ENCODE results near the gene HBEGF. TPM values are rescaled to one million over a fixed set of nuclear protein-coding genes. Genes with fewer than 3 reads are reported as not detected.

The HBEGF gene
- polyA plus RNA-seq (2011; rRNA removed) = 4.2 and 5.0 TPM in 2 replicates
- 3.0 and 4.3 TPM in 2 replicates for polyA plus RNA-seq (2012; cell fraction: cytosol; rRNA removed)
- polyA plus RNA-seq (2012; cell fraction: nucleus; rRNA removed) = 4.0 and 6.1 TPM in 2 replicates
- 3.4 to 5.1 TPM (median 3.5 TPM) in 3 replicates for polyA plus RNA-seq (2017; fragmentation: RNase III; extraction: RNeasy Plus Mini Kit Qiagen cat#74134 plus additional on column Dnase treatment)
- 1.3 and 1.4 TPM in 2 replicates for polyA minus RNA-seq (2011; rRNA and poly(A)+ RNA removed)

- Histone ChIP-seq H3K4me1 (peaks cover 22% of the 10 kb centered on the region), H3K4me3 (peak within 1 kb of the TSS; percentile 75), H3K4me2 (peak within 1 kb of the TSS; percentile 87), H3K9me3 (no peaks in the 10 kb centered on the region), H3K27ac (peak within 1 kb of the TSS; percentile 74 to 88)
- ChIA-PET POLR2A (interaction anchor here (0.6 to 2.5 kb wide), 25 partner anchors 8 to 379 kb away, joined by 3 to 46 read pairs (median 6); partner anchors contain the start of genes HARS1, HARS2, PFDN1 and ZMAT2), CTCF (interaction anchor here (0.5 to 36.9 kb wide), 36 partner anchors 9 to 374 kb away, joined by 3 to 1613 read pairs (median 6); partner anchors contain the start of genes PFDN1 and SLC4A9)
- FAIRE-seq (no peak), DNase-seq (ENCODE audit: low read depth in 1 of 2, low spot score in 1 of 2) (peak; percentile 69 to 85), ATAC-seq (peak; percentile 78 to 91)
- WGBS (ENCODE audit: missing lambda C conversion rate) = 10% methylated on average over 24 of the region's 72 CpGs
- TF ChIP-seq, protein P1, sequence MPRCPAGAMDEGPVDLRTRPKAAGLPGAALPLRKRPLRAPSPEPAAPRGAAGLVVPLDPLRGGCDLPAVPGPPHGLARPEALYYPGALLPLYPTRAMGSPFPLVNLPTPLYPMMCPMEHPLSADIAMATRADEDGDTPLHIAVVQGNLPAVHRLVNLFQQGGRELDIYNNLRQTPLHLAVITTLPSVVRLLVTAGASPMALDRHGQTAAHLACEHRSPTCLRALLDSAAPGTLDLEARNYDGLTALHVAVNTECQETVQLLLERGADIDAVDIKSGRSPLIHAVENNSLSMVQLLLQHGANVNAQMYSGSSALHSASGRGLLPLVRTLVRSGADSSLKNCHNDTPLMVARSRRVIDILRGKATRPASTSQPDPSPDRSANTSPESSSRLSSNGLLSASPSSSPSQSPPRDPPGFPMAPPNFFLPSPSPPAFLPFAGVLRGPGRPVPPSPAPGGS (IDR thresholded peaks at IDR 0.05) = peak; percentile 92
- TF ChIP-seq, protein P2, sequence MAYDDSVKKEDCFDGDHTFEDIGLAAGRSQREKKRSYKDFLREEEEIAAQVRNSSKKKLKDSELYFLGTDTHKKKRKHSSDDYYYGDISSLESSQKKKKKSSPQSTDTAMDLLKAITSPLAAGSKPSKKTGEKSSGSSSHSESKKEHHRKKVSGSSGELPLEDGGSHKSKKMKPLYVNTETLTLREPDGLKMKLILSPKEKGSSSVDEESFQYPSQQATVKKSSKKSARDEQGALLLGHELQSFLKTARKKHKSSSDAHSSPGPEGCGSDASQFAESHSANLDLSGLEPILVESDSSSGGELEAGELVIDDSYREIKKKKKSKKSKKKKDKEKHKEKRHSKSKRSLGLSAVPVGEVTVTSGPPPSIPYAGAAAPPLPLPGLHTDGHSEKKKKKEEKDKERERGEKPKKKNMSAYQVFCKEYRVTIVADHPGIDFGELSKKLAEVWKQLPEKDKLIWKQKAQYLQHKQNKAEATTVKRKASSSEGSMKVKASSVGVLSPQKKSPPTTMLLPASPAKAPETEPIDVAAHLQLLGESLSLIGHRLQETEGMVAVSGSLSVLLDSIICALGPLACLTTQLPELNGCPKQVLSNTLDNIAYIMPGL (CRISPR knock-in tag; IDR thresholded peaks at IDR 0.05; ENCODE audit: borderline replicate concordance) = no peak
- no peak for TF ChIP-seq ELK1 (IDR thresholded peaks at IDR 0.05; ENCODE audit: low read depth, low read length)
- no peak for TF ChIP-seq HOXB13 (CRISPR knock-in tag; IDR thresholded peaks at IDR 0.05; ENCODE audit: low read depth)
- TF ChIP-seq ZSCAN20 (CRISPR knock-in tag; IDR thresholded peaks at IDR 0.05) = no peak
- TF ChIP-seq KDM5A (IDR thresholded peaks at IDR 0.05) = no peak
- TF ChIP-seq, protein P3, sequence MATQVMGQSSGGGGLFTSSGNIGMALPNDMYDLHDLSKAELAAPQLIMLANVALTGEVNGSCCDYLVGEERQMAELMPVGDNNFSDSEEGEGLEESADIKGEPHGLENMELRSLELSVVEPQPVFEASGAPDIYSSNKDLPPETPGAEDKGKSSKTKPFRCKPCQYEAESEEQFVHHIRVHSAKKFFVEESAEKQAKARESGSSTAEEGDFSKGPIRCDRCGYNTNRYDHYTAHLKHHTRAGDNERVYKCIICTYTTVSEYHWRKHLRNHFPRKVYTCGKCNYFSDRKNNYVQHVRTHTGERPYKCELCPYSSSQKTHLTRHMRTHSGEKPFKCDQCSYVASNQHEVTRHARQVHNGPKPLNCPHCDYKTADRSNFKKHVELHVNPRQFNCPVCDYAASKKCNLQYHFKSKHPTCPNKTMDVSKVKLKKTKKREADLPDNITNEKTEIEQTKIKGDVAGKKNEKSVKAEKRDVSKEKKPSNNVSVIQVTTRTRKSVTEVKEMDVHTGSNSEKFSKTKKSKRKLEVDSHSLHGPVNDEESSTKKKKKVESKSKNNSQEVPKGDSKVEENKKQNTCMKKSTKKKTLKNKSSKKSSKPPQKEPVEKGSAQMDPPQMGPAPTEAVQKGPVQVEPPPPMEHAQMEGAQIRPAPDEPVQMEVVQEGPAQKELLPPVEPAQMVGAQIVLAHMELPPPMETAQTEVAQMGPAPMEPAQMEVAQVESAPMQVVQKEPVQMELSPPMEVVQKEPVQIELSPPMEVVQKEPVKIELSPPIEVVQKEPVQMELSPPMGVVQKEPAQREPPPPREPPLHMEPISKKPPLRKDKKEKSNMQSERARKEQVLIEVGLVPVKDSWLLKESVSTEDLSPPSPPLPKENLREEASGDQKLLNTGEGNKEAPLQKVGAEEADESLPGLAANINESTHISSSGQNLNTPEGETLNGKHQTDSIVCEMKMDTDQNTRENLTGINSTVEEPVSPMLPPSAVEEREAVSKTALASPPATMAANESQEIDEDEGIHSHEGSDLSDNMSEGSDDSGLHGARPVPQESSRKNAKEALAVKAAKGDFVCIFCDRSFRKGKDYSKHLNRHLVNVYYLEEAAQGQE (IDR thresholded peaks at IDR 0.05) = no peak
- TF ChIP-seq, protein P4, sequence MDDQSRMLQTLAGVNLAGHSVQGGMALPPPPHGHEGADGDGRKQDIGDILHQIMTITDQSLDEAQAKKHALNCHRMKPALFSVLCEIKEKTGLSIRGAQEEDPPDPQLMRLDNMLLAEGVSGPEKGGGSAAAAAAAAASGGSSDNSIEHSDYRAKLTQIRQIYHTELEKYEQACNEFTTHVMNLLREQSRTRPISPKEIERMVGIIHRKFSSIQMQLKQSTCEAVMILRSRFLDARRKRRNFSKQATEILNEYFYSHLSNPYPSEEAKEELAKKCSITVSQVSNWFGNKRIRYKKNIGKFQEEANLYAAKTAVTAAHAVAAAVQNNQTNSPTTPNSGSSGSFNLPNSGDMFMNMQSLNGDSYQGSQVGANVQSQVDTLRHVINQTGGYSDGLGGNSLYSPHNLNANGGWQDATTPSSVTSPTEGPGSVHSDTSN (IDR thresholded peaks at IDR 0.05) = no peak
- peak; percentile 58; the same call in 1 of the 2 replicates for TF ChIP-seq PHF8 (IDR thresholded peaks at IDR 0.05; ENCODE audit: borderline replicate concordance, low read depth)
- no peak for TF ChIP-seq EHMT2 (IDR thresholded peaks at IDR 0.05; ENCODE audit: low read depth)
- no peak for TF ChIP-seq MAZ (IDR thresholded peaks at IDR 0.05; ENCODE audit: borderline replicate concordance, low read depth, low read length)
- peak; percentile 16; the same call in 1 of the 2 replicates for TF ChIP-seq MAX (IDR thresholded peaks at IDR 0.05)
- TF ChIP-seq RARB (CRISPR knock-in tag; IDR thresholded peaks at IDR 0.05) = no peak
- no peak for TF ChIP-seq CBX2 (IDR thresholded peaks at IDR 0.05; ENCODE audit: borderline replicate concordance, low read depth)
- no peak for TF ChIP-seq CHD4 (IDR thresholded peaks at IDR 0.05; ENCODE audit: borderline replicate concordance)
- TF ChIP-seq CBX8 (IDR thresholded peaks at IDR 0.05) = no peak
- TF ChIP-seq JUN (IDR thresholded peaks at IDR 0.05) = peak in 1 of 2 experiments; percentile 74; a peak in 2 of 5 replicates
- TF ChIP-seq, protein P5, sequence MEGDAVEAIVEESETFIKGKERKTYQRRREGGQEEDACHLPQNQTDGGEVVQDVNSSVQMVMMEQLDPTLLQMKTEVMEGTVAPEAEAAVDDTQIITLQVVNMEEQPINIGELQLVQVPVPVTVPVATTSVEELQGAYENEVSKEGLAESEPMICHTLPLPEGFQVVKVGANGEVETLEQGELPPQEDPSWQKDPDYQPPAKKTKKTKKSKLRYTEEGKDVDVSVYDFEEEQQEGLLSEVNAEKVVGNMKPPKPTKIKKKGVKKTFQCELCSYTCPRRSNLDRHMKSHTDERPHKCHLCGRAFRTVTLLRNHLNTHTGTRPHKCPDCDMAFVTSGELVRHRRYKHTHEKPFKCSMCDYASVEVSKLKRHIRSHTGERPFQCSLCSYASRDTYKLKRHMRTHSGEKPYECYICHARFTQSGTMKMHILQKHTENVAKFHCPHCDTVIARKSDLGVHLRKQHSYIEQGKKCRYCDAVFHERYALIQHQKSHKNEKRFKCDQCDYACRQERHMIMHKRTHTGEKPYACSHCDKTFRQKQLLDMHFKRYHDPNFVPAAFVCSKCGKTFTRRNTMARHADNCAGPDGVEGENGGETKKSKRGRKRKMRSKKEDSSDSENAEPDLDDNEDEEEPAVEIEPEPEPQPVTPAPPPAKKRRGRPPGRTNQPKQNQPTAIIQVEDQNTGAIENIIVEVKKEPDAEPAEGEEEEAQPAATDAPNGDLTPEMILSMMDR (IDR thresholded peaks at IDR 0.05) = no peak; the same call in none of the 3 replicates
- TF ChIP-seq BHLHE40 (IDR thresholded peaks at IDR 0.05; ENCODE audit: low read depth, low read length) = no peak
- TF ChIP-seq POLR2A (IDR thresholded peaks at IDR 0.05; ENCODE audit: low read length) = peak; percentile 95
- TF ChIP-seq SMC3 (IDR thresholded peaks at IDR 0.05) = peak; percentile 39; the same call in 2 of the 3 replicates
- TF ChIP-seq USF2 (IDR thresholded peaks at IDR 0.05) = no peak
- no peak for TF ChIP-seq ZNF302 (CRISPR knock-in tag; IDR thresholded peaks at IDR 0.05)
These were observed at the start of gene HBEGF for GRCh38 chr5:140346348-140347221. Gene HBEGF, minus strand, starts transcription at chr5:140346603. Its CDS starts 275 bp downstream, at chr5:140346328.

Measured in A549 (cell line).